Dermis microvascular lymphatic vessel endothelial cell (primary cell): ENCODE results near the gene GTPBP4. TPM values are rescaled to one million over a fixed set of nuclear protein-coding genes. Genes with fewer than 3 reads are reported as not detected.
"Not testable (repeated sequence)": the region's sequence is repeated elsewhere in the genome, so short reads cannot be mapped to it uniquely, and the experiment has no call there.

Source experiments
- DNase-seq, 2 donors: peaks; one replicate each; pipeline versions ENCODE4 v3.0.0 to v3.0.0-alpha.2; 2010; ENCODE audit warnings: low read depth in 2 of 2
- total RNA-seq: library from RNA; depleted of rRNA; stranded (reverse); fragments of >200 nt; gene quantifications from 2 replicates; pipeline ENCODE4 v1.2.1, GENCODE V29; 2014

The GTPBP4 gene
- total RNA-seq, 1 donor from 2014 or later, result 19.0 TPM

- DNase-seq, result peak in 1 of 2 donors; percentile 93
Observed at GRCh38 chr10:1056326-1057105, 68.3 kb downstream of the GTPBP4 start, which contains the start of gene WDR37. Gene WDR37, plus strand, starts transcription at chr10:1056385. Its CDS starts 15,771 bp downstream, at chr10:1072156.

- DNase-seq, result peak in 1 of 2 donors; percentile 42
Observed at GRCh38 chr10:1057106-1057657, 68.9 kb downstream of the GTPBP4 start.

- no peak for DNase-seq
Observed at GRCh38 chr10:1058017-1058416, 69.8 kb downstream of the GTPBP4 start.

GRCh38 chr10:1059902-1060301, 71.7 kb downstream of the GTPBP4 start:
- DNase-seq, result no peak

- DNase-seq, result peak in 1 of 2 donors; percentile 72
Observed at GRCh38 chr10:1061930-1062774, 73.9 kb downstream of the GTPBP4 start.

GRCh38 chr10:1063232-1063865, 75.1 kb downstream of the GTPBP4 start:
- no peak for DNase-seq

- DNase-seq, result peak in 1 of 2 donors; percentile 65
Observed at GRCh38 chr10:1064964-1065247, 76.7 kb downstream of the GTPBP4 start.

- DNase-seq, result not testable (repeated sequence)
Observed at GRCh38 chr10:1066734-1067133, 78.5 kb downstream of the GTPBP4 start.

GRCh38 chr10:1068380-1069361, 80.4 kb downstream of the GTPBP4 start:
- DNase-seq, result no peak

Other genes starting within 250 kb of the GTPBP4 start
- gene LARP4B, start 56.7 kb upstream of the GTPBP4 start, total RNA-seq, result 23.5 and 24.8 TPM in 2 replicates
- gene IDI2, start 37.4 kb downstream of the GTPBP4 start, total RNA-seq, result not detected in 2 replicates
- 48.0 and 67.7 TPM in 2 replicates for gene IDI1, start 60.7 kb downstream of the GTPBP4 start, total RNA-seq
- gene WDR37, start 68.0 kb downstream of the GTPBP4 start, total RNA-seq, result 13.0 and 19.7 TPM in 2 replicates